HG03139 (cell line): ENCODE measurements around the gene STRBP.
"Not testable (repeated sequence)": the region's sequence is repeated elsewhere in the genome, so short reads cannot be mapped to it uniquely, and the experiment has no call there.

Source experiments
- ATAC-seq: cut with Tn5 transposase; IDR thresholded peaks from one replicate; pipeline ENCODE4 v1.9.1; 2021; ENCODE audit not compliant: unreplicated experiment

Gene STRBP

GRCh38 chr9:123283455-123283854 is 15.1 kb upstream of the STRBP start:
- no peak for ATAC-seq

DNA sequence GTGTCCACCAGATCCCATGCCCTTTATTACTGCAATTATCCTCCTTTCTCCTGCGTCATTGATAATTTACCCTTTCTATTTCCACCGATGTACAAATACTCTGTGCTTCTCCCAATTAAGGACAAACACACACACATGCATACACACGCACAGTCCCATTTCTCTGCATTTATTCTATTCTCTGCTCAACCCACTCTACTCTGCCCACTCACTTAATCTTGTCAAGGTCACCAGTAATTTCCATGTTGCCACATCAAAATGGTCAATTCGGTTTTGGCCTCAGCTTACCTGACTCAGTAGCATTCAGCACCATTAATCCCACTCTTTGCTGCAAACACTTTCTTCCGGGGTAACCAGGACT is 14.6 kb upstream of the STRBP start:
- ATAC-seq = no peak

DNA sequence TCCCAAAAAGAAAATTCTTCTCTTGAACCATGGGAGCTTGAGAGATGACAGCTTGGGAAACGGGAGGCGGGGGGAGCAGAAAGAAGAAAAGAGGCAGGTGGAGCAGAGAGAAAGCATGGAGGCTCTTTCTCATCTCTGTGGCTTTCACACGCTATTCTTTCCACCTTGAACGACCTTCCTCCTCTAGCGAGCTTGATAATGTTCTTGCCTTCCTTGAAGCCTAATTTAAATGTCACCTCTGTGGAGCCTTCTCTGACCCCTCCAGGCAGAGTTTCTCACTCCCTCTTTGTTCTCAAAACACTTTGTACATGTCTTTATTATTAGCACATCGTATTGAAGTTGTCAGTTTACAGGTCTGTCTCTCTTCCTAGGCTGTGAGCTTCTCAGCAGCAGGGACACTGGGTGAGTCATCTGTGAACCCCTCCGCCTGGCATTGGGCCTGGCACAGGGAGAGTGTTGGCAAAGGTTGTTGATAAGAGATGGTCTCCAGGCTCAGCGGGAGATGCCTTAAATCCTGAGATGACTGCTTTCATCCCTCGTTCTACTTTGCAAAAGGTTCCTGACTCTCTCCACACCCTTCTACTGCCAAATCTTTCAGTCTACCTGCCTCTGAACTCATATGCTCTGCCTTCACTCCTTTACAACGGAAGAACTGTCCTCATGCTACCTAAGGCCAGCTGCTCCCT is 14.1 kb upstream of the STRBP start:
- no peak for ATAC-seq

- ATAC-seq = no peak
Measured at GRCh38 chr9:123281659-123282350, 13.4 kb upstream of the STRBP start.

DNA sequence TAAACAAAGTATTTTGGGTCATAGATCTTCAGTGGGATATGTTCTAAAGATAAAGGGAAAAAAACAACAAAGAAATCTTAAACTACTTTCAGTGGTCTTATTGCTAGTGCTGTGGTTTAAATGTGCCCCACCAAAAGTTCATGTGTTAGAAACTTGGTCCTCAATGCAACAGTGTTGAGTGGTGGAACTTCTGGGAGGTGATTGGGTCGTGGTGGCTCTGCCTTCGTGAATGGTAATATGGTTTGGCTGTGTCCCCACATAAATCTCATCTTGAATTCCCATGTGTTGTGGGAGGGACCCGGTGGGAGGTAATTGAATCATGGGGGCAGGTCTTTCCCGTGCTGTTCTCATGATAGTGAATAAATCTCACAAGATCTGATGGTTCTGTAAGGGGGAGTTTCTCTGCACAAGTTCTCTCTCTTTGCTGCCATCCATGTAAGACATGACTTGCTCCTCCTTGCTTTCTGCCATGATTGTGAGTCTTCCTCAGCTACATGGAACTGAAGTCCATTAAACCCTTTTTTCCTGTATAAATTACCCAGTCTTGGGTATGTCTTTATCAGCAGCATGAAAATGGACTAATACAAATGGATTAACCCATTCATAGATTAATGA is 10.6 kb upstream of the STRBP start:
- not testable (repeated sequence) for ATAC-seq

DNA sequence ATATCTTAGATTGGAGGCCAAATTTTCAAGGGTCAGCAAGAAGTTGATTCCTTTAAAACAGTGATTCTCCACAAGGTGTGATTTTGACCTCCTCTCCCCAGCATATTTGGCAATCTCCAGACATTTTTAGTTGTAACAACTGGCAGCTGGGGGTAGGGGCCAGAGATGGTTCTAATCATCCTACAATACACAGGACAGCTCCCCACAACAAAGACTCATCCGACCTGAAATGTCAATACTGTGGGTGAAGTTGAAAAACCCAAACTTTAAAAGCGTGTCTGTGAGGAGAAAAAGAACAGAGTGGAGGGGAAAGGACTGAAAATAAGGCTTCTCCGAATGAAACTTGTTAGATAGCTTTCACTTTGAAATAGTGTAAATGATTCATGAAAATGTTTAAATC is 10.0 kb upstream of the STRBP start:
- no peak for ATAC-seq

- no peak for ATAC-seq
Measured at GRCh38 chr9:123276551-123276950, 8.2 kb upstream of the STRBP start.

DNA sequence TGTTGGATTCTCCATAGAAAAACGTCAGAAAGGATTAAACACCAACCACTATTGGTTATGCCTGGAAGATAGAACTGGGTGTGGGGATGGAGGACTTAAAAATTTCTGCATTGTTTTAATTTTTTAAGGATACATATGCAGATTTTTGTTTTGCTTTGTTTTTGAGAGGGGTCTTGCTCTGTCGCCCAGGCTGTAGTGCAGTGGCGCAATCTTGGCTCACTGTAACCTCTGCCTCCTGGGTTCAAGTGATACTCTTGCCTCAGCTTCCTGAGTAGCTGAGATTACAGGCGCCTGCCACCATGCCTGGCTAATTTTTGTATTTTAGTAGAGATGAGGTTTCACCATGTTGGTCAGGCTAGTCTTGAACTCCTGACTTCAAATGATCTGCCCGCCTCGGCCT is 2.7 kb upstream of the STRBP start:
- ATAC-seq = not testable (repeated sequence)

DNA sequence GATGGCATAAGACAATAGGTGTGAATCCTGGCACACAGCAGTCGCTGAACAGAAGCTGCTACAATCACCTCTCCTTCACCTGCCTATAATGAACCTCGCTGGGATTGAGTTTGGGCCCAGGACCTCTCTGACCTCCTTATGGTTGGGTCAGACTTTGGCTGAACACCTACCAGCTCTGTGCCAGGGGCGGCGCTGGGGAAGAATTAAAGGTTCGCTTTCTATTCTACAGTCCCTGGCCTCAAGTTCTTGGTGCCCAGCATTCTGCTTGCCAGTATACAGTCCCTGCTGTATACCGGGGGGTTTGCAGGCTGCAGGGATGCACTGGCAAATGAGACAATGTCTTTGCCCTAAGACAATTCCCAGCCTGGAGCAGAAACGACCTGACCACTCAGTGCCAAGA is 895 bp upstream of the STRBP start:
- ATAC-seq = no peak

DNA sequence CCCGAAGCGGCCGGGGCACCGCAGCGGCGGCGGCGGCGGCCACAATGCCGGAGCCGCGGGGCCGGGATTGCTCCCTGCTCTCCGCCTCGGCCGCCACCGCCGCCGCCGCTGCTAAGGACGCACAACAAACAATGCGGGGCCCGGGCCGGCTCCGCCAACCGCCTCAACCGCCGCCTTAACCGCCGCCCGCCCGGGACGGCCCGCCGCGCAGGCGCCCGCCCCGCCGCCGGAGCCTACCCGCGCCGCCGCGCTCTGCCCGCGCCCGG is 254 bp downstream of the STRBP start:
- no peak for ATAC-seq

GRCh38 chr9:123267481-123268198 is 746 bp downstream of the STRBP start:
- no peak for ATAC-seq

GRCh38 chr9:123266655-123267399 is 1.6 kb downstream of the STRBP start:
- ATAC-seq = no peak

DNA sequence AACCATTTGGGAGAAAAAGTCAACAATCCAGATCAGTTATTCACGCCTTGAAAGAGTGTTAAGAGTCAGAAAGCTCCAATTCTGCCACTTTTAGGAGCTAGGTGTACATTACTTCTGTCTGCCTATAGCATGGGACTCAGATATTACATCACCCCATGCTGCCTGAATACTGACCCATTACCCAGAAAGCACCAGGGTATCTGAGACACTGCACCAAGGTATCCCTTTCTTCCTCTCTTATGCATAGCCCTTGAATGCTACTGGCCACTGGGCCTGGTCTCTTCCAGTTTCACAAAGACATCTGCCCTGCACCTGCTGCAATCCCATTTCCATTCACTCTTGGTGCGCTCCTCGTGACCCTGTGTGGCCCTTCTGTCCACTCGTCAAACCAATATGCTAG is 2.6 kb downstream of the STRBP start:
- ATAC-seq = no peak

- ATAC-seq = no peak
Measured at GRCh38 chr9:123263227-123263626, 5.2 kb downstream of the STRBP start.

DNA sequence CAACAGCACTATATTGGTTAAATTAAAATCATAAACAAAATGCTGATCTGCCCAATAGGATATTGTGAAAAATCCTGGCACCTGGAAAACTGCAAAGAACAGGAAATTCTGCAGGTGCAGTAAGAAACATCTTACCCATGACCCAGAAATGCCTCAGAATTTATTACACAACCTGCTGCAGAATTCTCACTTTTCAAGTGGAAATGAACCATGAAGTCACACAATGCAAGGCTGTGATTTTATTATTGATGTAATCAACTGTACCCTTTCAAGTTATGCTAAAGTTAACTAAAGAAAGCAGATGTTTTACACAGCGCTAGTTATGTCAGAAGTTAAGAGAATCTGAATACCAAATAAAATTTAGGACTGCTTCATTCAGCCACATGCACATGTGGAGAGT is 6.0 kb downstream of the STRBP start:
- no peak for ATAC-seq

DNA sequence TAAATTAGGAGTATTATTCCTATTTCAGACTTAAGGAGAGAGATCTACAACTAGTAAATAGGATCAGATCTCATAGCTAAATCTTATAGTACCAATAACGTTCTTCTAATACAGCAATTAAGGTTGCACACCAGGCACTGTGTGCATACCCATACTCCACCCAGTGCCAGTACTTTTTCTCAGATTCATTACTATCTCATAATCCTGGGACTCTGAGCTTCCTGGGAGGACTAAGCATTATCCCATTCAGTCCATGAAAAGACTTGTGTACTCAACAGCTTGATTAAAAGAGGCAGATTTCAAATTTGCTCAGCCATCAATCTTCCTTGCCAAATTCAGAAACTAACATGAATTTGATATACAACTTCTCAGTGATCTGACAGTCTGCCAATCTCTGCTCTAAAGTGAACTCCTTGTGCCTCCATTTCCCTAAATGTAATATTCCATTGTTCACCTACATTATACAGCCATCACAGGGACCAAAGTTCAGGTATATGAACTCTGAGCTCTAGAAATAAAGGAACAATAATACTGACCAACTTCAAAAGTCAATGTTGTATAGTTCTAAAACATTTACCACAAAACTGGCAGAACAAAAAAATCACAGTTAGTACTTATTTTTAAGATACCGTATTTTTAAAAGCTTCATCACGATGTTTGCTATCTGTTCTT is 7.2 kb downstream of the STRBP start:
- ATAC-seq = no peak

- ATAC-seq = no peak
Measured at GRCh38 chr9:123260340-123260739, 8.0 kb downstream of the STRBP start.

GRCh38 chr9:123257276-123257675 is 11.1 kb downstream of the STRBP start:
- ATAC-seq = no peak

DNA sequence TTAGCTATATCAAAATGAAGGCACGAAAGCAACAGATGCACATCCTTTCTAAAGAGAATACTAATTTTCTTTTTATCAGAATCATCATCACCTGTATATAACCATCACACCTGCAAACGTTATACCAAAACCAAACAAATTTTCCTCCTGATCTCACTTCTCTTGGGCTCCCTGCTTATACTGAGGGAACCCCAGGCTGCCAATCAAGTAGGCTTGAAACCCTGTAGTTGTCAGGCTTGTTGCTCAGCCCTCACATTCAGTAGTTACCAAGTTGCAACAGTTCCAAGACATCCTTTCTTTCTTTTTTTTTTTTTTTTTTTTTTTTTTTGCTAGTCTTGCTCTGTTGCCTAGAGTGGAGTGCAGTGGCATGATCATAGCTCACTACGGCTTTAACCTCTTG is 12.7 kb downstream of the STRBP start:
- no peak for ATAC-seq

- ATAC-seq = no peak
Measured at GRCh38 chr9:123253204-123253603, 15.2 kb downstream of the STRBP start.

DNA sequence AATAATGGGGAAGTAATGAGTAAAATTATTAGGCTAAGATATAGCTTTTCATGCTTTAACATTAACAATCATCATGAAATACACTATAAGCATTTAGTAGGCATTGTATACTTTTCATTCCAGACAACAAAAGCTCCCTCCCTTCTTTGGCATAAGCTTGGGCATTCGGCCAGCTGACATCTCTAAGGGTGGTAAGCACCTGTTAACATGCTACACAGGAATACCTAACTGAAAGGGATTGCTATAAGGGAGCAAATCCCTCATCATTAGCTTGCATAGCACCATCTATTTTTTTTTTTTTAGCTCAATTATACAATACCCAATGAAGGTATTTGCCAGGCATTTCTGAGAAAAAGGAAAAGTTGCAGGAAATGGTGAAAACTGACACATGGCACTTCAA is 16.6 kb downstream of the STRBP start:
- no peak for ATAC-seq
